OCI-LY7 (cell line): Measurements from ENCODE around the gene GALNT2. TPM values are rescaled to one million over a fixed set of nuclear protein-coding genes. Genes with fewer than 3 reads are reported as not detected.

Experiments used
- BruUV-seq: library from RNA; stranded (reverse); fragments of 400-500 nt; replicated peaks from 2 replicates; lab custom pipeline; 2021; lab: Mats Ljungman, UMichigan
- CTCF ChIA-PET: fragments of 300-600 bp; sonication (Branson Sonifier 250); formaldehyde crosslinking; loops from one replicate; lab custom pipeline; 2022; ENCODE audit warnings: antibody characterized with exemption; ENCODE audit not compliant: unreplicated experiment; lab: Charles Lee
- POLR2A ChIA-PET: fragments of 300-600 bp; sonication (Branson Sonifier 250); formaldehyde crosslinking; loops from one replicate; lab custom pipeline; 2022; ENCODE audit warnings: antibody characterized with exemption; lab: Charles Lee
- DNase-seq: peaks from one replicate; pipeline ENCODE4 v3.0.0-alpha.2; 2015; ENCODE audit warnings: low spot score
- H2AFZ ChIP-seq: fragments of 200-600 bp; sonication (generic), shearing (Covaris generic); 2 replicates; pipeline ENCODE4 v1.6.1; 2014; ENCODE audit warnings: mild to moderate bottlenecking, antibody characterized with exemption, low read length, moderate library complexity
- H3K27ac ChIP-seq: fragments of 200-600 bp; sonication (generic); 2 replicates; pipeline ENCODE4 v1.5.1; 2014; ENCODE audit warnings: mixed run types, low read depth, mild to moderate bottlenecking, moderate library complexity, low read length, inconsistent platforms; ENCODE audit not compliant: poor library complexity, severe bottlenecking
- H3K36me3 ChIP-seq: fragments of 200-600 bp; sonication (generic); 2 replicates; pipeline ENCODE4 v1.6.1; 2014; ENCODE audit warnings: mild to moderate bottlenecking, antibody characterized with exemption, low read length, moderate library complexity, mixed read lengths; ENCODE audit not compliant: insufficient read depth
- H3K4me1 ChIP-seq: fragments of 200-600 bp; sonication (generic); 2 replicates; pipeline ENCODE4 v1.5.1; 2014; ENCODE audit warnings: mild to moderate bottlenecking, low read length; ENCODE audit not compliant: insufficient read depth, poor library complexity, severe bottlenecking
- H3K4me2 ChIP-seq: fragments of 200-600 bp; sonication (generic); 2 replicates; pipeline ENCODE4 v1.6.1; 2014; ENCODE audit warnings: mild to moderate bottlenecking, low read length
- H3K4me3 ChIP-seq: fragments of 200-600 bp; sonication (generic); 2 replicates; pipeline ENCODE4 v1.5.1; 2014; ENCODE audit warnings: mild to moderate bottlenecking, low read depth, low read length; ENCODE audit not compliant: poor library complexity, severe bottlenecking
- H3K79me2 ChIP-seq: fragments of 200-600 bp; sonication (generic); 2 replicates; pipeline ENCODE4 v1.6.1; 2016; ENCODE audit warnings: low read depth, mild to moderate bottlenecking, low read length, moderate library complexity, mixed read lengths; ENCODE audit not compliant: insufficient read depth
- H3K9me2 ChIP-seq: fragments of 200-600 bp; sonication (generic); 2 replicates; pipeline ENCODE4 v1.6.1; 2016; ENCODE audit warnings: mild to moderate bottlenecking, low read length, mixed read lengths; ENCODE audit not compliant: insufficient read depth
- H3K9me3 ChIP-seq: fragments of 200-600 bp; sonication (generic); 2 replicates; pipeline ENCODE4 v1.6.1; 2014; ENCODE audit warnings: mild to moderate bottlenecking, mixed run types, low read length, mixed read lengths
- H4K20me1 ChIP-seq: fragments of 200-600 bp; sonication (generic); 2 replicates; pipeline ENCODE4 v1.6.1; 2014; ENCODE audit warnings: mild to moderate bottlenecking, antibody characterized with exemption, low read length, moderate library complexity, mixed read lengths; ENCODE audit not compliant: insufficient read depth
- CTCF ChIP-seq: fragments of 200-600 bp; sonication (generic); conservative IDR thresholded peaks from 2 replicates; pipeline ENCODE4 v1.5.1; 2014; ENCODE audit warnings: mild to moderate bottlenecking, antibody characterized with exemption, low read length, moderate library complexity, mixed read lengths
- EZH2phosphoT487 ChIP-seq: fragments of 200-600 bp; sonication (generic); IDR thresholded peaks from 2 replicates; pipeline ENCODE4 v1.6.1; 2018; ENCODE audit warnings: low read depth, borderline replicate concordance, mild to moderate bottlenecking, mixed run types, antibody characterized with exemption, low read length, moderate library complexity, mixed read lengths
- intact Hi-C: fragments of 100-400 bp; cut with micrococcal nuclease; formaldehyde crosslinking; loops from one replicate; pipeline ENCODE4 v1.10.0; 2022; ENCODE audit not compliant: unreplicated experiment
- total RNA-seq, 2 experiments: library from RNA; depleted of rRNA in 1 of 2; stranded (reverse); fragments of >200 nt in 1 of 2; shearing (Covaris generic) in 1 of 2; gene quantifications; 2 replicates each; pipeline ENCODE4 v1.2.3, GENCODE V29; 2014 to 2022

GALNT2 gene
- total RNA-seq, 2 experiments from 2014 or later = 29.9 to 67.3 TPM

GRCh38 chr1:230262867-230263567 lies 196.0 kb downstream of the GALNT2 start:
- Histone ChIP-seq H4K20me1 (no peaks in the 10 kb centered on the region), H3K9me2 (no peaks in the 10 kb centered on the region), H3K4me1 (peaks cover 7% of the 10 kb centered on the region), H2AFZ (no peak overlapping the region), H3K36me3 (peaks cover 51% of the 10 kb centered on the region), H3K4me3 (no peak overlapping the region), H3K27ac (no peak overlapping the region), H3K4me2 (no peak overlapping the region), H3K9me3 (peaks cover 10% of the 10 kb centered on the region; the same call in 1 of the 2 replicates), H3K79me2 (no peaks in the 10 kb centered on the region)
- TF ChIP-seq EZH2phosphoT487 (no peak), CTCF (no peak)
- DNase-seq = peak; percentile 38
- BruUV-seq = no TSS peak
- ChIA-PET CTCF (interaction anchor here (0.5 kb wide), 1 partner anchor 16 kb away, joined by 4 read pairs; no protein-coding TSS in a partner anchor), POLR2A (interaction anchor here (0.6 kb wide), 1 partner anchor 639 kb away, joined by 4 read pairs; no protein-coding TSS in a partner anchor)
- intact Hi-C loops = no loop called here

GRCh38 chr1:230263568-230264195 lies 196.6 kb downstream of the GALNT2 start:
- Histone ChIP-seq H3K9me2 (no peaks in the 10 kb centered on the region), H3K36me3 (peaks cover 45% of the 10 kb centered on the region), H4K20me1 (no peaks in the 10 kb centered on the region), H3K4me2 (no peak overlapping the region), H3K9me3 (peaks cover 10% of the 10 kb centered on the region; the same call in 1 of the 2 replicates), H3K4me3 (no peak overlapping the region), H2AFZ (no peak overlapping the region), H3K79me2 (no peaks in the 10 kb centered on the region), H3K27ac (no peak overlapping the region), H3K4me1 (peaks cover 7% of the 10 kb centered on the region)
- intact Hi-C loops = no loop called here
- ChIA-PET CTCF (no interaction called here), POLR2A (interaction anchor here (0.6 kb wide), 1 partner anchor 640 kb away, joined by 4 read pairs; no protein-coding TSS in a partner anchor)
- DNase-seq = no peak
- TF ChIP-seq CTCF (no peak), EZH2phosphoT487 (no peak)
- BruUV-seq = no TSS peak
